HUES6 (cell line): ENCODE data around the gene F8A3.

Source experiments
- H3K27ac ChIP-seq: 2 replicates; pipeline ENCODE4 v1.7.0; 2013; ENCODE audit warnings: low read depth, mild to moderate bottlenecking, low read length, inconsistent platforms
- H3K27me3 ChIP-seq: 2 replicates; pipeline ENCODE4 v1.6.1; 2013; ENCODE audit warnings: low read length; ENCODE audit not compliant: control insufficient read depth, insufficient read depth
- H3K36me3 ChIP-seq: 2 replicates; pipeline ENCODE4 v1.6.1; 2013; ENCODE audit warnings: low read length; ENCODE audit not compliant: control insufficient read depth, insufficient read depth
- H3K4me1 ChIP-seq: 2 replicates; pipeline ENCODE4 v1.6.1; 2013; ENCODE audit warnings: low read length; ENCODE audit not compliant: control insufficient read depth, insufficient read depth
- H3K4me3 ChIP-seq: 2 replicates; pipeline ENCODE4 v1.5.1; 2013; ENCODE audit warnings: low read depth, low read length
- H3K9ac ChIP-seq: one replicate; pipeline ENCODE4 v1.6.1; 2013; ENCODE audit warnings: mild to moderate bottlenecking, low read length
- H3K9me3 ChIP-seq: 2 replicates; pipeline ENCODE4 v1.6.1; 2013; ENCODE audit warnings: low read depth, low read length; ENCODE audit not compliant: control insufficient read depth, insufficient read depth

The F8A3 gene

GRCh38 chrX:155417769-155418168, 40.7 kb downstream of the F8A3 start:
- H3K9ac ChIP-seq, result no peak overlapping the region
- H3K4me3 ChIP-seq, result no peak overlapping the region
- no peaks in the 10 kb centered on the region for H3K27me3 ChIP-seq
- H3K4me1 ChIP-seq, result no peaks in the 10 kb centered on the region
- H3K36me3 ChIP-seq, result no peaks in the 10 kb centered on the region
- H3K27ac ChIP-seq, result no peak overlapping the region
- H3K9me3 ChIP-seq, result peaks cover 21% of the 10 kb centered on the region; the same call in 1 of the 2 replicates
